Measurements from ENCODE around the gene MME. TPM values are rescaled to one million over a fixed set of nuclear protein-coding genes. Genes with fewer than 3 reads are reported as not detected.

MME gene
- total RNA-seq, 1 donor from 2014 or later = 0.91 TPM

- DNase-seq (ENCODE audit: low read depth, low spot score) = no peak
- H3K4me3 Mint-ChIP-seq = no peak overlapping the region
- peaks cover 15% of the 10 kb centered on the region for H3K9me3 Mint-ChIP-seq
- no peak overlapping the region for H3K27ac Mint-ChIP-seq (ENCODE audit: unreplicated experiment)
- peaks cover 5% of the 10 kb centered on the region for H3K36me3 Mint-ChIP-seq (ENCODE audit: low read depth)
- H3K27me3 Mint-ChIP-seq (ENCODE audit: low read depth) = no peaks in the 10 kb centered on the region
- no peaks in the 10 kb centered on the region for H3K4me1 Mint-ChIP-seq
- no peak for TF ChIP-seq CTCF (conservative IDR thresholded peaks at IDR 0.05)
These were observed 27.6 kb upstream of the MME start for GRCh38 chr3:155052470-155052869.

- no peaks in the 10 kb centered on the region for H3K4me1 Mint-ChIP-seq
- H3K27me3 Mint-ChIP-seq (ENCODE audit: low read depth) = no peaks in the 10 kb centered on the region
- DNase-seq (ENCODE audit: low read depth, low spot score) = no peak
- peaks cover 5% of the 10 kb centered on the region for H3K36me3 Mint-ChIP-seq (ENCODE audit: low read depth)
- no peak for TF ChIP-seq CTCF (conservative IDR thresholded peaks at IDR 0.05)
- H3K4me3 Mint-ChIP-seq = no peak overlapping the region
- peaks cover 15% of the 10 kb centered on the region for H3K9me3 Mint-ChIP-seq
- H3K27ac Mint-ChIP-seq (ENCODE audit: unreplicated experiment) = no peak overlapping the region
These were observed 26.4 kb upstream of the MME start for GRCh38 chr3:155053756-155054155.

DNA sequence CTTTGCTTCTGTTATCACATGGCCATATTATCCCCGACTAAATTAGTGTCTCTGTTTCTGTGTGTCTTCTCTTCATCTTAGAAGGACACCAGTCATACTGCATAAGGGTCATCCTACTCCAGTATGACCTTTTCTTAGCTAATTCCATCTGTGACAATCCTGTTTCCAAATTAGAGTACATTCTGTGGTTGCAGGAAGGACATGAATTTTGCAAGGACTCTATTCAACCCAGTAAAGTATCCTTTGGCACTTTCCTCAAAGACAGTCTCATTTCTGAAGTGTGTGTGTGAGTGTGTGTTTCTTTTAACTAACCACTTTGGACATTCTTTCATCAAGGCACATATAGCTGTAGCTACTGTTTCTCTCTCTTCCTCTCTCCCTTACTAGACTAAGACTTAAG is 15.2 kb upstream of the MME start:
- no peaks in the 10 kb centered on the region for H3K4me1 Mint-ChIP-seq
- H3K4me3 Mint-ChIP-seq = no peak overlapping the region
- TF ChIP-seq CTCF (conservative IDR thresholded peaks at IDR 0.05) = no peak
- H3K9me3 Mint-ChIP-seq = no peaks in the 10 kb centered on the region
- H3K27me3 Mint-ChIP-seq (ENCODE audit: low read depth) = no peaks in the 10 kb centered on the region
- DNase-seq (ENCODE audit: low read depth, low spot score) = no peak
- H3K27ac Mint-ChIP-seq (ENCODE audit: unreplicated experiment) = no peak overlapping the region
- H3K36me3 Mint-ChIP-seq (ENCODE audit: low read depth) = no peaks in the 10 kb centered on the region

- DNase-seq (ENCODE audit: low read depth, low spot score) = no peak
- H3K4me3 Mint-ChIP-seq = no peak overlapping the region
- no peaks in the 10 kb centered on the region for H3K9me3 Mint-ChIP-seq
- H3K27me3 Mint-ChIP-seq (ENCODE audit: low read depth) = no peaks in the 10 kb centered on the region
- H3K4me1 Mint-ChIP-seq = no peaks in the 10 kb centered on the region
- no peaks in the 10 kb centered on the region for H3K36me3 Mint-ChIP-seq (ENCODE audit: low read depth)
- no peak for TF ChIP-seq CTCF (conservative IDR thresholded peaks at IDR 0.05)
- no peak overlapping the region for H3K27ac Mint-ChIP-seq (ENCODE audit: unreplicated experiment)
These were observed 14.6 kb upstream of the MME start for GRCh38 chr3:155065537-155065936.

GRCh38 chr3:155069729-155070128 is 10.4 kb upstream of the MME start:
- no peak overlapping the region for H3K4me3 Mint-ChIP-seq
- no peaks in the 10 kb centered on the region for H3K4me1 Mint-ChIP-seq
- TF ChIP-seq CTCF (conservative IDR thresholded peaks at IDR 0.05) = no peak
- no peaks in the 10 kb centered on the region for H3K9me3 Mint-ChIP-seq
- no peaks in the 10 kb centered on the region for H3K27me3 Mint-ChIP-seq (ENCODE audit: low read depth)
- H3K27ac Mint-ChIP-seq (ENCODE audit: unreplicated experiment) = no peak overlapping the region
- DNase-seq (ENCODE audit: low read depth, low spot score) = no peak
- no peaks in the 10 kb centered on the region for H3K36me3 Mint-ChIP-seq (ENCODE audit: low read depth)

- no peak for TF ChIP-seq CTCF (conservative IDR thresholded peaks at IDR 0.05)
- Mint-ChIP-seq H3K36me3 (ENCODE audit: low read depth) (no peaks in the 10 kb centered on the region), H3K27ac (ENCODE audit: unreplicated experiment) (no peak overlapping the region), H3K4me1 (no peaks in the 10 kb centered on the region), H3K9me3 (no peaks in the 10 kb centered on the region), H3K27me3 (ENCODE audit: low read depth) (no peaks in the 10 kb centered on the region), H3K4me3 (no peak overlapping the region)
- DNase-seq (ENCODE audit: low read depth, low spot score) = no peak
These were observed 9.8 kb upstream of the MME start for GRCh38 chr3:155070316-155070715.
